ENCODE data around the gene RIT2.

Gene RIT2

GRCh38 chr18:43079422-43079821, 36.1 kb downstream of the RIT2 start:
- no peak for DNase-seq

- no peak for DNase-seq
Observed at GRCh38 chr18:43078478-43079092, 36.9 kb downstream of the RIT2 start.

GRCh38 chr18:43077510-43078308, 37.8 kb downstream of the RIT2 start:
- no peak for DNase-seq

GRCh38 chr18:43073771-43074170, 41.7 kb downstream of the RIT2 start:
- no peak for DNase-seq

- DNase-seq: no peak
Observed at GRCh38 chr18:43068781-43069180, 46.7 kb downstream of the RIT2 start.

GRCh38 chr18:43067570-43067969, 47.9 kb downstream of the RIT2 start:
- DNase-seq: no peak

GRCh38 chr18:43061816-43062215, 53.7 kb downstream of the RIT2 start:
- DNase-seq: no peak

GRCh38 chr18:43061318-43061717, 54.2 kb downstream of the RIT2 start:
- DNase-seq: no peak

GRCh38 chr18:43060020-43060419, 55.5 kb downstream of the RIT2 start:
- no peak for DNase-seq

GRCh38 chr18:43054815-43055519, 60.5 kb downstream of the RIT2 start:
- DNase-seq: no peak

- DNase-seq: no peak
Observed at GRCh38 chr18:43049021-43049420, 66.5 kb downstream of the RIT2 start.

- no peak for DNase-seq
Observed at GRCh38 chr18:43046322-43046721, 69.2 kb downstream of the RIT2 start.

GRCh38 chr18:43043626-43044025, 71.9 kb downstream of the RIT2 start:
- no peak for DNase-seq

- no peak for DNase-seq
Observed at GRCh38 chr18:43040281-43040680, 75.2 kb downstream of the RIT2 start.

GRCh38 chr18:43034683-43035500, 80.6 kb downstream of the RIT2 start:
- DNase-seq: no peak

GRCh38 chr18:43031169-43031568, 84.3 kb downstream of the RIT2 start:
- DNase-seq: no peak

- no peak for DNase-seq
Observed at GRCh38 chr18:43029414-43029813, 86.1 kb downstream of the RIT2 start.

GRCh38 chr18:43022874-43023273, 92.6 kb downstream of the RIT2 start:
- DNase-seq: no peak

GRCh38 chr18:43017622-43018021, 97.9 kb downstream of the RIT2 start:
- DNase-seq: no peak

- DNase-seq: no peak
Observed at GRCh38 chr18:43013486-43013885, 102.0 kb downstream of the RIT2 start.

- DNase-seq: no peak
Observed at GRCh38 chr18:43012951-43013350, 102.5 kb downstream of the RIT2 start.

- DNase-seq: no peak
Observed at GRCh38 chr18:43010611-43011010, 104.9 kb downstream of the RIT2 start.

- DNase-seq: no peak
Observed at GRCh38 chr18:43009674-43010073, 105.8 kb downstream of the RIT2 start.
